HK-2 (cell line): ENCODE data around the gene MAML3.
A peak's percentile ranks its signal among the peaks of the same experiment; 100 is the strongest.

Experiments
- DNase-seq: peaks from one replicate; pipeline ENCODE4 v3.0.0-alpha.2; 2018; ENCODE audit not compliant: unreplicated experiment

Gene MAML3

GRCh38 chr4:139756391-139757180 is 397.4 kb downstream of the MAML3 start:
- no peak for DNase-seq

GRCh38 chr4:139754938-139755337 is 399.0 kb downstream of the MAML3 start:
- DNase-seq, result no peak

GRCh38 chr4:139753686-139754085 is 400.3 kb downstream of the MAML3 start:
- DNase-seq, result no peak

GRCh38 chr4:139749835-139750498 is 404.0 kb downstream of the MAML3 start:
- DNase-seq, result no peak

- DNase-seq, result no peak
Observed at GRCh38 chr4:139749338-139749737, 404.6 kb downstream of the MAML3 start.

GRCh38 chr4:139746431-139747171 is 407.4 kb downstream of the MAML3 start:
- no peak for DNase-seq

- DNase-seq, result no peak
Observed at GRCh38 chr4:139745111-139745639, 408.8 kb downstream of the MAML3 start.

- DNase-seq, result no peak
Observed at GRCh38 chr4:139744232-139744631, 409.8 kb downstream of the MAML3 start.

GRCh38 chr4:139743027-139743426 is 411.0 kb downstream of the MAML3 start:
- no peak for DNase-seq

GRCh38 chr4:139740531-139741041 is 413.4 kb downstream of the MAML3 start:
- no peak for DNase-seq

- DNase-seq, result no peak
Observed at GRCh38 chr4:139740121-139740520, 413.9 kb downstream of the MAML3 start.

GRCh38 chr4:139738846-139739613 is 415.0 kb downstream of the MAML3 start:
- no peak for DNase-seq

- no peak for DNase-seq
Observed at GRCh38 chr4:139736661-139737060, 417.3 kb downstream of the MAML3 start.

- no peak for DNase-seq
Observed at GRCh38 chr4:139736274-139736660, 417.7 kb downstream of the MAML3 start.

GRCh38 chr4:139735381-139736273 is 418.4 kb downstream of the MAML3 start:
- DNase-seq, result no peak

GRCh38 chr4:139734875-139735380 is 419.1 kb downstream of the MAML3 start:
- DNase-seq, result peak; percentile 69

- DNase-seq, result no peak
Observed at GRCh38 chr4:139734201-139734874, 419.6 kb downstream of the MAML3 start.

- DNase-seq, result no peak
Observed at GRCh38 chr4:139732991-139733570, 420.9 kb downstream of the MAML3 start.

GRCh38 chr4:139728840-139729239 is 425.1 kb downstream of the MAML3 start:
- no peak for DNase-seq
